Stimulated activated CD8-positive, alpha-beta memory T cell treated with anti-CD3 and anti-CD28 coated beads, Interleukin-15, amount 100 ng/mL, for 48 hours (primary cell): ENCODE measurements around the gene RGS5.

ENCODE experiments used
- DNase-seq, 2 donors: peaks; one replicate each; pipeline ENCODE4 v3.0.0-alpha.2; 2020; ENCODE audit warnings: low read depth in 2 of 2

RGS5 gene

DNA sequence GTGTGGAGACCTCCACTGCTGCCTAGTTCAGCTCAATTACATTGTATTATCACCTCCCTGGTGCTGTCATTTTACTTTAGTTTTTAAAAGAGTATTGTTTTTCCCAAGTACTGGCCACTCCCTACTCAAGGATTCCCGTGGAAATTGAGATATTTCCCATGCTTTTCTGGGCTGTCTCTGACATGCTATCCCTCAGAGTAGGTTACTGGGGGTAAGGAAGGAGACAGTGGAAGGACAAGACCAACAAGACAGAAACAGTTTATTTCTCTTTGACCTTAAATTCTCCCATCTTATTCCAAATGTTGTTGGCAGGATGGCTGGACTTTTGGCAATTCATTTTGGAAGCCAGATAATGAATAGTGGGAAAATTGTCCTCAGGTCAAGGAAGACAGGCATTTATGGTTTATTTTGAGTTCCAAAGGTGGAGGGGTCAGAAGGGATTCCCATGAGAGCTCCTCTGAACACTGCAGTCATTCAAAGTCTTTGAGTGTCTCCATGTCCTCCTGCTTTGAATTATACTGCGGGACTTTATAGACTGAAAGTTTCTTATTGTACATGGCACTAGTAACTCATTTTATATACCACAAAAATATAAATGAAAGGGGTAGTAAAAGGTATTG, 20.3 kb downstream of the RGS5 start:
- no peak for DNase-seq

DNA sequence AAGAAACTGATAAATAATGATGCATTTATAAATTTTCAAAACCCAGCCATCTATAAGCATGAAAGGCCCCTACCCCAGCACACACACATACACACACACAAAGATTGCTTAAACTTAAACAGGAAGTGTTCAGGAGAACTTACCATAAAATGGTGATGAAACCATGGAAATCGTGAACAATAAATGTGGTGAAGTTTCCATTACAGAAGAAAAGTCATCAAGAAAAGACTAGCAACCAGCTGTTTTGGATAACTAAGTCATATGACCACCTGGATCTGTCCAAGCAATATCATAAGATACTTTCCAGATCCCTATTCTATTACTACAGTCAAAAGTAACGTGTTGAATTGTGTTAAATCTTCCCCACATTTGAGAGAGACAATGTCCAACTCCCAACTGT, 24.1 kb downstream of the RGS5 start:
- DNase-seq = no peak

DNA sequence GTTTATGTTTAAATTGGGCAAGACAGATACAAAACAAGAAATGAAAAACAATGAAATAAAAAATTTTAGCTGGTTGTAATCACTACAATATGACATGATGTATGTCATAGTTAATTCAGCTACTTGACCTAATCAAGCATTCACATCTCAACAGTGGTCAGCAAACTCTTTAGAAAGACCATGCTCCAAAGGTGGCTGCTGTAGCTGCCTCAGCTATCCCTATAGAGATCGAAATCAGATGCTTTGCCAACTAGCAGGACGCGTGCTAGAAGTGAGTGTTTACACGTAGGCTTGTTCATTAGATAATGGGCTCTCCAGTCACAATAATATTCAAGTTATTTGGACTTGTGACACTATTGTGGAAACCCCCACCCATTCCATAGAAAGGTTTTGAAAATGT, 25.9 kb downstream of the RGS5 start:
- no peak for DNase-seq

DNA sequence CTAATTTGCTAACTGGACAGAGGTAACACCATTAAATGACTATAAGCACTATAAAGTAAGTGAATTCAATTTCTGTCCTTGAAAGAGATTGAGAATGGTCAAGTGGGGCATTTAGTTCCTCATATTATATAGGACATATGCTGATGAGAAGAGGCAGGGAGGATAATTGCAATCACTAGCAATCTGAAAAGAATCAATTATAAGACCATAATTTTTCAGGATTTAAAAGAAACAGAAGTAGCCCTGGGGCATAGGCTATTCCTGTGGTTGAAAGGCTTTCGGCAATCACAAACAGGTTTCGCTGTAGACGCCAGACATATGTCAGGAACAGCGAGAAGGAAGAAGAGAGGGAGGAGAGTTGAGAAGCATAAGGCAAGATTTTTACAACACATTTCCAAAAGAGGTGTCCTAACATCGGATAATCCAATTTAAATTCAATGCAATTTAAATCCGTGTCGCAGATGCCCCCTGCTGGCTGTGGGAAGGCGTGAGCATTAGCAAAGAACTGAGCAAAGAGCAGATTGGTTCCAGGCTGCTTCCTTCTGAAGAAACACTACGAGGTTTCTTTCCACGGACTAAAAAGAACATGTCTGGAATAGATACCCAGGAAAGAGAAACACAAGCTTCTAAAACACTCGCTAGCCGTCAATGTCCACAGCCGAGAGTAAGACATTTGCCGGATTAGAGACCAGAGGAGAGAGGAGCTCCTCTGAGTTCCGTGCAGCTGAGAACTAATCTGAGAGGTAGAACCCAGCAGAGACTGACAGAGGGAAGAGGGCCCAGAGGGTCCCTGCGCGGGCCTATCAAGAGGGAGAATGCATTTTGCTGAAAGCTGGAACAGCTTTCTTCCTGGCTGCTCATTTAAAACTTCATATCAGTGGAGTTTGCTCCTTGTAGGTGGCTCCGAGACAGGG, 27.9 kb downstream of the RGS5 start:
- DNase-seq = peak; percentile 0 to 3

DNA sequence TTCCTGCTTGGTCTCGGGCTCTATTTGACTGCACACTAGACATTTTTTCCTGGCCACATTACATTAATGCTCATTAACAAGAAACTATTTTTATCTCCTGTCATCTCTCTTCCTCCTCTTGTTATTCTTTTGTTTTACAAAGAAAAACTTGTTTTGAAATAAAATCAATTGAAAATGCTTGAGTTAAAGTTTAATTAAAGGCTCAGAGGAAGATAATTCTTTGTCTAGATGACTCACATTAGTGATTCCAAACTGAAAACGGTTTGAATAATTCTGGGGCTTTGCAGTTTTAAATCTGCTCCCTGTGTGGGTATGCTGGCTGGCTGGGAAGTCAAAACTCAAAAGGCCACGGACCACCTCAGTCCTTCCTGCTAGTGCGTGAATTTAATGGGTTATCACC, 29.6 kb downstream of the RGS5 start:
- no peak for DNase-seq

DNA sequence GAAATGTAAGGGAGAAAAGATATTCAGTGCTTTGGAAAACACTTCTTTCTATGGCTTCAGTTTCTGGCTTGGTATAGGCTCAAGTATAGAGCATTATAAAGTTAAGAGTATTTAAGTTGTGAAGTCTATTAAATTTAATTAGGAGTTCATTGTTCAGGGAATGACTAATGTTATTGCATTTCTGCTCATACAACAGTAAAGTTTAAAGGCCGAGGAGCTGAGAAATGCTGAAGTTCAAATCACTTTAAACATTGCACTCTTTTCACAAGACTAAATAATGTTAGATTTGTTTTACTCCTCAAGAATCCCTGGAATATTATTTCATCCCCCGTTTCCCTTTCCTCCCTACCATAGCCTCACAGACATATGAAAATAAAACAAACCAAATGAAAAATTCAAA, 30.1 kb downstream of the RGS5 start:
- DNase-seq = no peak

DNA sequence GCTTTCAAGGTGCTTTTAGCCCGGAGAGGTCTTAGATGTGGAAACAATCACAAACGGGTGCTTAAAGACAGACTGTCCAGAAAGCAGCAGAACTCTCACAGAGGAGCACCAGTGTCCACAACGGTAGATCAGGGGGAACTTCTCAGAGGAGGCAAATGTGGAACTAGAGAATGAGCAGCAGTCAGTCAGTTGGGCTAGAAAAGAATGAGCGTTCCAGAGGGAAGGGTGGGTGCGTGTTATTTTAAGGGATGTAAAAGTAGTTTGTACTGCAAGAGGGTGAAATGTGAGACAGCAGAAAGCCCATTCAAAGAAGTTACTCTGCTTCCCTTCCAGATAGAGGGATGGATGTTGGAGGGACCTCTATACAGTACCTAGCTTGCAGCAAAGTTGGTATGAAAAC, 30.9 kb downstream of the RGS5 start:
- DNase-seq = no peak

DNA sequence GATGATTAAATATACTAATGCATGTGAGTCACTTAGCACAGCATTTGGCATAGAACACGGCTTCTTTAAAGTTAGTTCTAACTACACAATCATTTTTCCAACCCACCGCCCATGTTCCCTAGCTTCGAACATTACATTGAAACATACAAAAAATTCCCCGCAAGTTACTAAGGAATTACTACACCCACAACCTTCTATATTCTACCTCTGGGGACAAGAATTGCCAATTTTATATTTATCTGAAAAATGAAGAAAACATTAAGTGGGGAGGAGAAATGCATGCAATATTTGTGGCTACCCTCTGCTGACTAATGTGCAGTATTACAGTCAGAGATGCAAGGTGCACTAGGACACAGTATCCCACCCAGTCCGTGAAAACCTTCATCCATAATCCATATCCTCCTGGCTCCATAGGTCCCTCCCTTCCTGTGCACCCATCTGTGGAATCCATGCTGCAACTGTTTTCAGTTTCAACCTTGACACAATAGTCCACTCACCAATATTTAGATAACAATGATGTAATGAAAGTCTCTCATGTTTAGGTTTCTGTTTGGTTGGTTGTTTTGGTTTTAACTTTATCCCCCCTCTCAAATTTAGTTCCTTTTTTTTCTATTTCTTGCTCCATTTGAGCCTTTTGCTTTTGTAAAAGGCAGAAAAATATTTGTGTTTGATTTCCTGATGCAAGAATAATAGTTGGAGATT, 31.6 kb downstream of the RGS5 start:
- no peak for DNase-seq

DNA sequence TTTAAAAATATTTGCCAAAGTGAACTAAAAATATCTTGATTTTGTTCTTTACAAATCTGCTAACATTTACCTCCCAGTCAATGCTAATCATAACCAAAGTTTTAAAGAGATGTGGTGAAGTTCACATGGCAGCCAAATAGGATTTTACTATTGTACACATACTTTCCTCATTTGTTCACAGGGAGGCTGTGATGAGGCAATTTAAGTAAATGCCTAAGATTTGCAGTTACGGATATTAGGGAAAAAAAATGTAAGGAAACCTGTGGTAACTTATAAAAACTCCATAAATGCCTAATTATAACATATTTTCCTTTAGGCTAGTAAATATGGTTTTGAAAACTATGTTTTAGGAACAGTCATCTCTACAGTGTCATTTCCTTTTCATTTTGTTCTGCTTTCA, 32.4 kb downstream of the RGS5 start:
- DNase-seq = no peak

DNA sequence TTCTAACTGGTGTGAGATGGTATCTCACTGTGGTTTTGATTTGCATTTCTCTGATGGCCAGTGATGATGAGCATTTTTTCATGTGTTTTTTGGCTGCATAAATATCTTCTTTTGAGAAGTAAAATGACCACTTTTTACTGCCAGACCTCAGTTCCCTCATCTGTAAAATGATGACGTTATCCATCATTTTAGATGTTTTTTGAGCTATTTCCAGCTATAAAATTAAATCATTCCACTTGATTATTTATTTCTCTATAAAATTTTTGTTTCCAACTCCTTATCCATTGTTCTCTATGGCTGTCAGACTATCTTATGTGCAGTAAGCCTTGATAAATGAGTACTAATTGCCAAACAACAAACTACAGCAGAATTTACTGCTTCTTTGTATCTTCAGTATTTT, 33.2 kb downstream of the RGS5 start:
- DNase-seq = no peak

DNA sequence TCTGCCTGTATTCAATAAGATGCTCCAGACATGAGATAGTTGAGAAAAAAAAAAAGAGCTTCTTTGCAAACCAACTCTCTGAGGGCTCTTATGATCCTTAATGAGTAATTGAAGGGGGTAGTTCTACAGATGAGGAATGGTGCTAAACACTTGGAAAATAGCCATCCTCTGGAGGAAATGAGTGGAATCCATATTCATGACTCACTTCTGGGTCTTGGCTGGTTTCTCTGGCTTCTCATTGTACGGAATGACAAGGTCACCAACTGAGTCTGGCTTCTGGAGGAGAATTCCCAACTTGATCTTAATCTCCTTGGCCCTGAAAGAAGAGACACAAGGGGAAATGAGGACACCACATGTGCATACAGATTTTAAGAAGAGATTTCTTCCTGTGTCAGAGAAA, 34.7 kb downstream of the RGS5 start:
- DNase-seq = no peak

DNA sequence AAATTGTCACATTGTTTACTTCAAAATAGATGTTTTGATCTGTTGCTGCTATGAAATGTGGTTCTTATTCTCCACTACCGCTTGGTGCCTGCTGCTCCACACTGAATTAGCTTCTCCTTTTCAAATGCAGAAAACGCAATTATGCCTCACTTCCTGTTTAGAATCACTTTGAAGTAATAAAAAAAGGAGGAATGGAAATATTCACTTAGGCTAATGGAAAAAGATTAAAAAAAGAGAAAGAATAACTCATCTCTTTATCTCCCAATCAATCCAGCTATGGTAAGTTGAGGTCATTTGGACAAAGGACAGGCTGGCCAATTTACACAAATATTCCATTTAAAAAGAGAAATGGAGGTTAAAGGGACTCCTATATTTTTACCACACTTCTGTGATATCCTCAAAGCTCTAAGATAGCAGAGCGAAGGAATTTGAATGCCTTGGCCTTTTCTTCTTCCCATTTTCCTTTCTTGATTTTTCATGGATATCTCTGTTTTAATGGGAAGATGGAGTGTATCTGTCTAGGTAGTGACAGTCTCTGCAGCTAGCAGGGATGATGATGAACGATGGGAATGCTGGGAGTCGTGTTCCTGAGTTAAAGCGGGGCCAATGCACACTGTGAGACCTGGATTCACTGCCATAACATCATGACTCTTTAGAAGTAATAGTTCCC, 35.7 kb downstream of the RGS5 start:
- DNase-seq = no peak

DNA sequence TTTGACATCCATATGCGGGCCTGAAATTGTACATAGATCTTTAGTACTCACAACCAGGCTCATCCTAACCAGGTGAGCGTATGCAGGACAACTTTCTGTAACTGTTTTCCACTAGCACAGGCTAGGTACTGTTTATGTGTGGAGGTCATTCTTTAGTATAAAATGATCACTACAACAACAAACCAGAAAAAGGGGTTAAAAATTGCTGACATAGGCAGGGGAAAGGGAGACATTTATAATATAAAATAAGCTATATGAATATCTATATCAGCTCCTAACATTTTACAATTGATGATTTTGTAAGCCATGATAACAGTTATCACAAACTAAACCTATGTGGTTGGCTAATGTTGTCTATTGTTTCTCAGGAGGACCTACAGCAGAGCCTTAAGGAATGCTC, 37.6 kb downstream of the RGS5 start:
- DNase-seq = no peak

DNA sequence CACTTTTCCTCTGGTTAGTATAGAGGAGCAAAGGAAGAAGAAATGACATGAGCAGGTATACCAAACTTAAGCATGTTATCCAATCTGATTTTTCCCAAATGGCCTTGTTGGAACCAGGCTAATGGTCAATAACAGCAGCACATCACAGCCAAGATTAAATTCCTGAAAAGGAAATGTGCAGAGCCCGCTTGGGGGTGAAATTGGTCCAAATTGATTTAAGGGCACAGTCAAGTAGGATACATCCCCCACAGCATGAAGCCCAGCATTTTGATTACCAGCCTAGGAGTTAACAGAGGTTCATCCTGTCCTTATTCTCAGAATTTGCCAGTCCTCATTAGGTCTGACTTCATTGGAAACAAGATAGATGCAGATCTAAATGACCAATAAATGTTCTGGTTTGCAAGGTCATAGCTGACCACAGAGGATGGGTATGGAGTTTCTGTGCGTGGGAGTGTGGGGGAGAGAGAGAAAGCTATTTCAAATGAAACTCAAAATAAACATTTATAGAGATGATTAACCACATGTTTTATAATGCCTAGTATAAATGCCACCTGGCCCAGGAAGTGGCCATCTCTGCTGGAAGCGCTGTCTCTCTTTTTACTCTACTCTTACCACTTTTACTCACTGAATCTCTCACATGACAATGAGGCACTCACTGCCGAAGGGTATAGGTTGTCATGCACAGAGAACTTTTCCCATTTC, 38.7 kb downstream of the RGS5 start:
- no peak for DNase-seq

DNA sequence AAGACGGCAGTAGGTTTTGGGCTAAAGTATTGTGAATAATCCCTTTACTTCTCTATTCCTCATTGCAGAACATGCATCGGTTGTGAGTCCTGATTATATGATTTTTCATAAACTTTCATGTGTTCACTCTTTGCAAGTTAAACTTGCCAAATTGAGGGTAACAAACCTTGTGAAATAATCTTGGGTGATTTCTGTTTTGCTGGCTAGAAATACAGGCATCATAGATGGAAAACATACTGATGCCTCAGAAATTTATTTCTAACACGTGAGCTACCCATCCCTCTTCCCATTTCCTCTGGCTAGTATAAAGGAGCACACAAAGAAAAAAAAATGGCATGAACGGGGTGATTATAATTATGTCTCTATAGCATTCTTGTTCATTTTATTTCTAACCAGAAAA, 39.6 kb downstream of the RGS5 start:
- no peak for DNase-seq

DNA sequence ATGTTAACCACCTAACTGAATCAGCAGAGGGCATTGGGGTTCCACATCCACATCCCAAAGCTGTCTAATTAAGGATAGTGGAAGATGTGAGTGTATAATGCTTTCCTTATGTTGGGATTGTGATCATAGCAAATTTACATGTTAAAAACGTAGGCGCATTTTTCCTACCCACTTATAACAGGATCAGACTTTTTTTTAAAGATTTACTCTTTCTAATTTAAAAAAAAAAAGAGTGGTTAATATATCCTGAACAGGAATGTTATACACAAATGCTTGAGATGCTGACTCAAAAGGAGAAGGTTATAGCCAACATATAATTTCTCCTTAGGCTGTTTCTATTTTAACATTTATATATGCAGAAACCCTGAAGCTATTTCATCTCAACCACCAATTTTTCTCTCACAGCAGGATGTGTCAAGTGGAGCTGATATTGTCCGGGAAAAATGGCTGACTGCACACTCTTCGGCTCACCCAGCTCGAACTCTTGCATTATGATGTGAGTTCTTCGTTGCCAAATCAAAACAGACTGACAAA, 40.3 kb downstream of the RGS5 start:
- no peak for DNase-seq

DNA sequence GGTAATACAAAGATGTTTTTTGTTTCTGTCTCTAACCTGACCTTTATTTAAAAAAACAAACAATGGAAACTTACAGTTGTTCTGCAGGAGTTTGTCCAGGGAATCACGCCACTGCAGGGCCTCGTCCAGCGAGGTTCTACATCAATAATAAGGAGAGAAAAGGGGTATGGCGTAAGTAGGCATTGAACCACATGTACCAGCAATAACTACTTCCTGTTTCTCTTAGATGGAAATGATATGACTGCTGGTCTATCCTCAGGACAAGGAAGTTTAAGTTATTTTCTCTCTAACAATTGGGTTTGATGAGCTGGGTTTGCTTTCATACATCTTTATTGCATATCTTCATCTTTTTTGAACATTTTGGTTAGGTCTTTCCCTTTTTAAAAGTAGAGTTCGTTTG, 40.9 kb downstream of the RGS5 start:
- no peak for DNase-seq

DNA sequence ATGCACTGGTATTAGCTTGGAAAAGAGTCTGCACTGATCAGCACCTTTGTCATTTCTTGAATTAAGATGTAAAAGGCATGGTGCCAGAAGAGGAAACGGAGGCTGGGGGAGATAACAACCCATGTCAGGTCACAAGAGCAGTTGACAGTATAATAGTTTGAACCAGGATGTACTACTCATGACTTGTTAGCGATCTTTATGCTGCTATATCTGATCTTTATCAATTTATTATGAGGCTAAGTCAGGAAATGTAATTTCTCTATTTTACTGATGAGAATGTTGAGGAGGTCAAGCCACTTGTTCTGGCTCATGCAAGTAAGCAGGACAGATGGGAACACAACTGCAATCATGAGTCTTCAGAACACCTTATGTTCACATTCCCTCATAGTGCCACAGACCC, 41.4 kb downstream of the RGS5 start:
- no peak for DNase-seq

DNA sequence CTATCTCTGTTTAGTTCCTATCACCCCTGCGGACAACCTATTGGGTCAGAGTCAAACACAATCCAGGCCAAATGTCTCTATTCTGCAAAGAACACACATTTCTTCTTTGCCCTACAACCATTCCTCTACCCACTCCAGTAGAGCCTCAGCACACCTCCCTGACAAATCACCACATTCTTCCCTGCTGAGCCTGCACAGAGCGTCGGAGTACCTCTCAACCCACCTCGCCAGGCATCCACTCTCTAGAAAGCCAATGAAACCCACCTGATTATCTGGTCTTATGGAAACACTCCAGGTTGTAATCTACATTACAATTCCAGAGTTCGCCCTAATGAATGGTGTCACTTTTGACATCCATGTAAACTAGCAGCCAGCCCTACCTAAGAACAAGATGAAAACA, 47.1 kb downstream of the RGS5 start:
- no peak for DNase-seq

DNA sequence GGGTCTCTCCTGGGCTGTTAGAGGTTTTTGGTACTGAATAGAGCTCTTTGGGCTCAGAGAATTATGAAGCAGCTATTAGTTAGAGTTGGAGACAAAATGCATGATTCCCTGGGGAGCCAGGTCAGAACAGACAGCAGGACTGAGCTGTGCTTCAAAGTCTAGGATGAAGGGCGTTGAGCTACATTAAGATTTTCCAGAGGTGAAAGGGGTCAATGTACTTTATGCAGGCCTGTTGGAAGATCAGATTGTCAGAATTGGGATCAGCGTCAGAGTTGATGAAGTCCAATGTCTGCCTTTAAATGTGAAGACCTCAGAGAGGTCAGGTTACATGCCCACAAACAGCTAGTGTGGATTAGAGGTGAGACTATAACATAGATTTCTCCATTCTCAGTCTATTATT, 53.8 kb downstream of the RGS5 start:
- DNase-seq = no peak

DNA sequence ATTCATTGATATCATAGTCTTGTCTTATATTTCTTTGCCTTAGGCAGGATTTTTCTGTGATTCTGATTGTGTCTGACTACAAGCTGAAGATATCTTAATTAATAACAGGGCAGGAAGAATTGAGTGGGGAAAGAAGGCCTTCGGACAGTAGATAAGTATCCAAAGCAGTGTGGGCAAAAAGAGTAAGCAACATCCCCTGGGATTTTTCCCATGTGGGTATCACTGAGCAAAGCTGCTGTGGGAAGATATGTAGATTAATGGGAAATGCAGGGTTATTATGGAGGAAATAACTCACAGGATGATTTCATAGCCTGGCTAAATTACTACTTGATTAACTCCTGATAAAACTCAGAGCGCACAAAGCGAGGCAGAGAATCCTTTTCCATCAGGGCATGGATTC, 55.7 kb downstream of the RGS5 start:
- DNase-seq = no peak

DNA sequence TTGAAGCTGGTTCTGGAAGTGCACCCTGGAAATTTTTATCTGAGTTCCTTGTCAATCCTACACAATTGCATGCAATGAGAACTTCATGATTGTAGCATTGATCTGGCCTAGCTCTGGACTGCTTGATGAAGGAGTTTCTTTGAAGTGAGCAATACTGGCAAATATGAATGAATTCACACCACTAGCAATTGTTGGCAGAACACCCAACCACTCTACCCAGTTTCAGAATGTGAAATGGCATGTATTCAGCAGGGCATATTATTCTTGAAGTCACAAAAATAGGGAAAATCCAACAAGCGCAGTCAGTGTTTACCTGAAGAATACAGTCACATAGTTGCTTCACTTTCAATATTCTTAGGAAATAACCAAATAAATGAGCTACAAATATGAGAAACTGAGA, 57.3 kb downstream of the RGS5 start:
- no peak for DNase-seq
